Measurements from ENCODE around the gene SMIM36.
A peak's percentile ranks its signal among the peaks of the same experiment; 100 is the strongest.

Gene SMIM36

DNA sequence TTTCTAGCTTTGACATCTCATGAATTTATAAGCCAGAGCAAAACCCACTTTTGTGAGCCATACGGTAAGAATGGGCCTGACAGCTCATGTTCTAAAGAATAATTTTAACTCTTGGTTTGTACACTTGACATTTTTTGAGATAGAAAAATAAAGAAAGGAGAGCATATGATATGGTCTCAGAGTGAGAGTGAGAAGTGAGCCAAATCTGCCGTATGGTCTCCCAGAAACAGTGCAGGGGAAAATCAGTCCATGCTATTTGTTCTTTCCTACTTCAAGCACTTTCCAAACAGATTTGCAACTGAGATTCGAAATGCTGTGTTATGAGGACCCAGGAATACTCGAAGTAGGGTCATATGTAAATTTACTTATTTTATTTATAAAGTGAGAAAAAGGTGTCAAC is 20.9 kb downstream of the SMIM36 start:
- no peak for DNase-seq (ENCODE audit: low read depth)
- TF ChIP-seq, protein P1, sequence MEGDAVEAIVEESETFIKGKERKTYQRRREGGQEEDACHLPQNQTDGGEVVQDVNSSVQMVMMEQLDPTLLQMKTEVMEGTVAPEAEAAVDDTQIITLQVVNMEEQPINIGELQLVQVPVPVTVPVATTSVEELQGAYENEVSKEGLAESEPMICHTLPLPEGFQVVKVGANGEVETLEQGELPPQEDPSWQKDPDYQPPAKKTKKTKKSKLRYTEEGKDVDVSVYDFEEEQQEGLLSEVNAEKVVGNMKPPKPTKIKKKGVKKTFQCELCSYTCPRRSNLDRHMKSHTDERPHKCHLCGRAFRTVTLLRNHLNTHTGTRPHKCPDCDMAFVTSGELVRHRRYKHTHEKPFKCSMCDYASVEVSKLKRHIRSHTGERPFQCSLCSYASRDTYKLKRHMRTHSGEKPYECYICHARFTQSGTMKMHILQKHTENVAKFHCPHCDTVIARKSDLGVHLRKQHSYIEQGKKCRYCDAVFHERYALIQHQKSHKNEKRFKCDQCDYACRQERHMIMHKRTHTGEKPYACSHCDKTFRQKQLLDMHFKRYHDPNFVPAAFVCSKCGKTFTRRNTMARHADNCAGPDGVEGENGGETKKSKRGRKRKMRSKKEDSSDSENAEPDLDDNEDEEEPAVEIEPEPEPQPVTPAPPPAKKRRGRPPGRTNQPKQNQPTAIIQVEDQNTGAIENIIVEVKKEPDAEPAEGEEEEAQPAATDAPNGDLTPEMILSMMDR (IDR thresholded peaks at IDR 0.05; ENCODE audit: low read length, missing control alignments), result no peak

DNA sequence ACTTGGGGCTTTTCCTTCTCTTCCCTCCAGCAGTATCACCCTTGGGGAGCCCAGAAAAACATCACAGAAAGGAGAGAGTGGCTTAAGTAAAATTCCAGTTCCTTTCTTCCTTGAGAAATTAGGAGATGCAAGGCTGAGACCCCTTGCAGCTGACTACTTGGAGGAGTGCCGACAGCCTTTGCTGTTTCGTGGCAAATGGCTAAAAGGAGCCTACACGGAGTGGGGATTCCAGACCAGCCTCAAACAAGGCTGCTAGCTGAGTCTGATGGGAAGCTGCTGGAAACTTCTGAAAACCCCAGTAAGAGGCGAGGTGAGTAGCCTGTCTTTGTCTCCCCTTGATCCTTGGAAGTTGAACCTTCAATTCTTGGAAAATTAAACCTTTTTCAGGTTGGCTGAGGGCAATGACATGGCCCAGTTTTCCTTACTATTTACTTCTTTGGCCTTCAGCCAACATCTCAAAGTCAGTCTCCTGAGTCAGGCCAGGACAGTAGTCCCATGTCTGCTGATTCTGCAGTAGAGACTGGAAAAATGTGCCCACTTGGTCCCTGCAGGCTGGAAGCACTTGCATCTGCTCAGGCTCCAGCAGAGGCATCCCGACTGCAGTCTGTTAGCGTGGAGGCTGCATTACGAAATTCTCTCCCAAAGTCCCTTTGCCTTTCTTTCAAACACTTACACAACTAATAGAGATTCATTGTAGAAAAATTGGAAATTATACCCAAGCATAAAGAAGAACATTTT is 23.4 kb downstream of the SMIM36 start:
- no peak overlapping the region for H3K4me3 ChIP-seq (replicated peaks; ENCODE audit: low read depth, low read length)
- DNase-seq (ENCODE audit: low read depth), result peak; percentile 57
- TF ChIP-seq, protein P1 (IDR thresholded peaks at IDR 0.05; ENCODE audit: low read length, missing control alignments), result no peak

More for the DNA sequence above, 20.9 kb downstream of the SMIM36 start:
- no peak overlapping the region for H3K4me3 ChIP-seq (replicated peaks; ENCODE audit: low read depth, low read length)

DNA sequence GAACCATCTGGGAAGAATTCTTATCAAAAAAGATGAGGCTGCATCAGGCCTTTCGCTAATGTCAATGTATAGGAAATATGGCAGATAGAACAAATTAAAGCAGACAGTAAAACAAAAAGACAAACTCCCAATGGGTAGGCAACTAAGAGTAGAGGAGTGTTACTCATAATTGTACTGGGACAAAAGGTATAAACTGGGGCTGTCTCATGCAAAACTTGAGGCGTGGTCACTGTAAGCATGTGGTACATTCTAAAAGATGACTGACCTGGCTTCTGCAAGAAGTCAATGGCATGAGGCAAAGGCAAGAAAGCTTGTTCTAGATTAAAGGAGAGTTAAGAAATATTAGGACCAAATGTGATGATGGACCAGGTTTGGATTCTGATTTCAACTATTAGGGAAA is 26.7 kb downstream of the SMIM36 start:
- H3K4me3 ChIP-seq (replicated peaks; ENCODE audit: low read depth, low read length), result no peak overlapping the region
- DNase-seq (ENCODE audit: low read depth), result no peak
- TF ChIP-seq, protein P1 (IDR thresholded peaks at IDR 0.05; ENCODE audit: low read length, missing control alignments), result no peak

DNA sequence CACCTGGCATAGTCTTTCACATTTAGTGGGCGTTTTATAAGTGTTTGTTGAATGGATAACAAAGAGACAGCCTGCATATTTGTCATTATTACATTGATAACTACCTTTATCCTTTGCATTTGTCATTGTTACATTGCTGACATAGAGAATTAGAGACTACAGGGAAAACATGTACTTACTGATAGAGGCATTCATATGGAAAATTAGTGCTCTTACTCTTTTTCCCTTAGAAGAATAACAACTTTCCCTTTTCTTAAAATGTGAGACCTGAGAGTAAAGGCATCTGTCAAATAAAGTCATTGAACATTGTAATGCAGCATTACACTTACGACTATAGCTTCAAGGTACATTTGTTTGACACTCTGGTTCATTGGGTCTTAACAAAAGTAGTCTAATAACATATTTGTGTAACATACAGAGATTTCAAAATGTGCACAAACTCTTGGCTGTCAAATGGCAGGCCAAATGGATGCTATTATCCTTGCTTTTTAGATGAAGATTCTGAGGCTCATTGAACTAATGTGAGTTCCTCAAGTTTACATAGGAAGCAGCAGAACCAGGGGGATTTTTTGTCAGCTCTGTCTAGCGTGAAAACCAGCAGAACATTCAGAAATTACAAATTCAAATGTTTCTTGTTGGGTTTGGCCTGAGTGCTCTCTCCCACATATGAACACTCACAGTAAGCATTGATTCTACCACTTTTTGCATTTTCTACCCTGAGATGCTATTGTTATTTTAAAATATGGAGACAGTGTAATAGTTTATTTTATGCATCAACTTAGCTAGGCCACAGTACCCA is 28.5 kb downstream of the SMIM36 start:
- no peak for DNase-seq (ENCODE audit: low read depth)
- TF ChIP-seq, protein P1 (IDR thresholded peaks at IDR 0.05; ENCODE audit: low read length, missing control alignments), result no peak
- H3K4me3 ChIP-seq (replicated peaks; ENCODE audit: low read depth, low read length), result no peak overlapping the region

DNA sequence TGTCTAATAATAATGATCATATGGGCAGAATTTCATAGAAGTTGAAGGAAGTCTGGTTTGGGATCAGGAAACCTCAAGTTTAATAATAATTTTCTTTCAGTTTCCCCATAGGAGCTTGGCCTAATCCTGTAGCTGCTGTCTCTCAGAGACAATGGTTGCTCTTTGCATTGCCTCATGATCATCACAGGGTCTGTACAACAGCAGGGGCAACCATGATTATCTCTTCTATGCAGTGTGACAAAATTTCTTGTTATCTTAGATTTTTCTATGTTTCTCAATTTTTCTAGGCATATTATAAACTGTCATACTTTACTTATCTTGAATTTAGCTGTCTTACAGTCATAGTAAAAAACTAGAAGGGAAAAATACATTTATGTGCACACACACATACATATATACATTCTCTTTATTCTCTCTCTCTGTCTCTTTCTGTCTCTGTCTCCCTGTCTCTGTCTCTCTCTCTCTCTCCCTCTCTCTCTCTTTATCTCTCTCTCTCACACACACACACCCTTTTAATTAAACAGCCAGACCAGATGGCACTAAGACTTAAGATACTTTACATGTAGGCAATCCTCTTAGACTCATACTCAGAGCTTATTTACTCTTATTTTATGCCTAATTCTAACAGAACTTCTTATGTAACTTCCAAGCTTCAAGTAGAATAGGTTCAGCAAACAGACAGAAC is 30.5 kb downstream of the SMIM36 start:
- no peak for DNase-seq (ENCODE audit: low read depth)
- H3K4me3 ChIP-seq (replicated peaks; ENCODE audit: low read depth, low read length), result no peak overlapping the region
- TF ChIP-seq, protein P1 (IDR thresholded peaks at IDR 0.05; ENCODE audit: low read length, missing control alignments), result no peak

DNA sequence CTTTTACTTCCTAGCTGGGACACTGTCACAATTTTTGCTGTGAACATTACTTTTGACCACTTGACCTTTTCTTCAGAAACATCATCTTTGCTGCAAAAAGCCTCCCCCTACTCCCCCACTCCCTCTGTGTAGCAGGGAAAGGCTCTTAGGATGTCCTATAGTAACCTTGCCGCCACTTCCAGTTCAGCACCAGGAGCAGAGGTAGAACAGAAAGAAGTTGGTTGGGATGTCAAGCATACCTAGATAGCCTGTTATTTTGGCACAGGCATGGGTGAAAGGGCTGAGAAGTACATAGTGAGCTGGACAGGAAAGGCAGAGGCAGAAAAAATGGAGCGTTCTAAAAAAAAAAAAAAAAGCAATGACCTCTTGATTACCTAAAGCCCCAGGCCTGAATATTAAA is 31.3 kb downstream of the SMIM36 start:
- TF ChIP-seq, protein P1 (IDR thresholded peaks at IDR 0.05; ENCODE audit: low read length, missing control alignments), result no peak
- no peak overlapping the region for H3K4me3 ChIP-seq (replicated peaks; ENCODE audit: low read depth, low read length)
- no peak for DNase-seq (ENCODE audit: low read depth)
